A549 (cell line): ENCODE measurements around the gene CNKSR3. TPM values are rescaled to one million over a fixed set of nuclear protein-coding genes. Genes with fewer than 3 reads are reported as not detected.

Source experiments
- ATAC-seq, 2 experiments: fragments of 200-7000 bp in 1 of 2; fragments of >200 bp in 1 of 2; cut with Nextera tagmentation in 1 of 2; cut with Tn5 transposase in 1 of 2; 3 replicates each; pipeline versions ENCODE4 v1.8.0 to v1.9.1; 2018 to 2020; ENCODE audit warnings: mild to moderate bottlenecking in 1 of 2, moderate library complexity in 1 of 2
- CTCF ChIA-PET: fragments of 300-600 bp; sonication (Branson Sonifier 250); formaldehyde crosslinking; extraction: SDS; loops from one replicate; lab custom pipeline; 2021; ENCODE audit warnings: antibody characterized with exemption, inconsistent platforms; lab: Yijun Ruan, JAX
- POLR2A ChIA-PET: fragments of 350-600 bp; formaldehyde crosslinking; extraction: SDS; loops from one replicate; lab custom pipeline; 2021; ENCODE audit warnings: antibody characterized with exemption, inconsistent platforms; lab: Yijun Ruan, JAX
- DNase-seq, 2 experiments: peaks; one replicate each; pipeline versions ENCODE4 v3.0.0 to v3.0.0-alpha.2; 2011 to 2016; ENCODE audit warnings: low read depth in 1 of 2, low spot score in 1 of 2
- FAIRE-seq: peaks from 2 replicates; lab custom pipeline; 2011; peaks lifted over from hg19 to GRCh38; lab: Jason Lieb, UNC
- H3K27ac ChIP-seq, 2 experiments: fragments of >200 bp; sonication (Bioruptor Twin); formaldehyde crosslinking; 3 replicates each; pipeline ENCODE4 v1.5.1; 2016 to 2017
- H3K4me1 ChIP-seq: fragments of >200 bp; sonication (Bioruptor Twin); formaldehyde crosslinking; 3 replicates; pipeline ENCODE4 v1.6.1; 2016
- H3K4me2 ChIP-seq: fragments of >200 bp; sonication (Bioruptor Twin); formaldehyde crosslinking; 3 replicates; pipeline ENCODE4 v1.6.1; 2016
- H3K4me3 ChIP-seq: fragments of >200 bp; sonication (Bioruptor Twin); formaldehyde crosslinking; 3 replicates; pipeline ENCODE4 v1.5.1; 2016
- H3K9me3 ChIP-seq: fragments of >200 bp; sonication (Bioruptor Twin); formaldehyde crosslinking; 3 replicates; pipeline ENCODE4 v1.6.1; 2016
- ATOH8 ChIP-seq: fragments of 250-450 bp; sonication (Bioruptor Pico); IDR thresholded peaks from 2 replicates; pipeline ENCODE4 v1.5.0; 2020; ENCODE audit warnings: low read depth, mild to moderate bottlenecking, moderate library complexity
- BHLHE40 ChIP-seq: IDR thresholded peaks from 2 replicates; pipeline ENCODE4 v1.6.1; 2012; ENCODE audit warnings: low read depth, low read length, inconsistent platforms
- CBX8 ChIP-seq: fragments of 200-600 bp; sonication (generic); IDR thresholded peaks from 2 replicates; pipeline ENCODE4 v1.6.1; 2016
- EHMT2 ChIP-seq: fragments of 200-600 bp; sonication (generic); IDR thresholded peaks from 2 replicates; pipeline ENCODE4 v1.6.1; 2016; ENCODE audit warnings: antibody characterized with exemption, low read depth, mild to moderate bottlenecking, moderate library complexity
- EP300 ChIP-seq, 2 experiments: fragments of >200 bp; sonication (Bioruptor Twin); formaldehyde crosslinking; IDR thresholded peaks; 2 replicates in 1 of 2; 3 replicates in 1 of 2; pipeline ENCODE4 v1.6.1; 2016 to 2017
- ESRRA ChIP-seq: fragments of 150-350 bp; IDR thresholded peaks from 2 replicates; pipeline ENCODE4 v1.6.1; 2014; ENCODE audit warnings: mild to moderate bottlenecking, low read length, borderline replicate concordance
- HEYL ChIP-seq: fragments of 250-450 bp; sonication (Bioruptor Pico); IDR thresholded peaks from 2 replicates; pipeline ENCODE4 v1.8.0; 2021; ENCODE audit warnings: mild to moderate bottlenecking, moderate library complexity
- HOXA7 ChIP-seq: fragments of 250-450 bp; sonication (Bioruptor Pico); IDR thresholded peaks from 2 replicates; pipeline ENCODE4 v1.5.0; 2020; ENCODE audit warnings: mild to moderate bottlenecking, moderate library complexity
- HOXB13 ChIP-seq: fragments of 250-450 bp; sonication (Bioruptor Pico); IDR thresholded peaks from 2 replicates; pipeline ENCODE4 v1.5.0; 2020; ENCODE audit warnings: low read depth, mild to moderate bottlenecking, moderate library complexity
- HOXB5 ChIP-seq: fragments of 250-450 bp; sonication (Bioruptor Pico); IDR thresholded peaks from 2 replicates; pipeline ENCODE4 v1.5.0; 2020; ENCODE audit warnings: mild to moderate bottlenecking, moderate library complexity
- JUNB ChIP-seq: fragments of >200 bp; sonication (Bioruptor Twin); formaldehyde crosslinking; IDR thresholded peaks from 2 replicates; pipeline ENCODE4 v1.6.1; 2016
- KDM1A ChIP-seq: fragments of 200-600 bp; sonication (generic); IDR thresholded peaks from 2 replicates; pipeline ENCODE4 v1.6.1; 2016; ENCODE audit warnings: low read depth, mild to moderate bottlenecking
- KDM5A ChIP-seq: fragments of 200-600 bp; sonication (generic); IDR thresholded peaks from 2 replicates; pipeline ENCODE4 v1.6.1; 2016; ENCODE audit warnings: antibody characterized with exemption, mild to moderate bottlenecking
- MAZ ChIP-seq: fragments of 150-350 bp; IDR thresholded peaks from 2 replicates; pipeline ENCODE4 v1.6.1; 2014; ENCODE audit warnings: antibody characterized with exemption, low read depth, low read length, borderline replicate concordance
- MYC ChIP-seq: IDR thresholded peaks from 2 replicates; pipeline ENCODE4 v1.6.1; 2012; ENCODE audit warnings: mild to moderate bottlenecking, inconsistent platforms, low read length, improper control_type of control experiment, borderline replicate concordance
- NPAS2 ChIP-seq: fragments of 250-450 bp; sonication (Bioruptor Pico); IDR thresholded peaks from 2 replicates; pipeline ENCODE4 v1.8.0; 2022; ENCODE audit warnings: mild to moderate bottlenecking, moderate library complexity, borderline replicate concordance
- POLR2AphosphoS2 ChIP-seq: conservative IDR thresholded peaks from 2 replicates; pipeline ENCODE4 v1.6.1; 2012; ENCODE audit warnings: low read length, improper control_type of control experiment, inconsistent platforms
- REST ChIP-seq: fragments of 200-600 bp; sonication (generic); IDR thresholded peaks from 2 replicates; pipeline ENCODE4 v1.6.1; 2016; ENCODE audit warnings: antibody characterized with exemption, mild to moderate bottlenecking, moderate library complexity
- RNF2 ChIP-seq: fragments of 200-600 bp; sonication (generic); IDR thresholded peaks from 2 replicates; pipeline ENCODE4 v1.6.1; 2016; ENCODE audit warnings: low read depth, mild to moderate bottlenecking, antibody characterized with exemption, moderate library complexity, borderline replicate concordance
- TFCP2L1 ChIP-seq: fragments of 250-450 bp; sonication (Bioruptor Pico); IDR thresholded peaks from 2 replicates; pipeline ENCODE4 v1.5.0; 2021; ENCODE audit warnings: mild to moderate bottlenecking
- WGBS: methylation state at CpG from one replicate; pipeline ENCODE4 v1.1.6; 2017; ENCODE audit errors: missing lambda C conversion rate; 5-methylcytosine and 5-hydroxymethylcytosine counted together
- polyA plus RNA-seq, 4 experiments: library from polyadenylated mRNA; depleted of rRNA in 3 of 4; stranded (reverse); fragments of >200 nt; fragmentation: RNase III in 1 of 4; extraction: RNeasy Plus Mini Kit Qiagen cat#74134 plus additional on column Dnase treatment in 1 of 4; gene quantifications; 2 replicates in 3 of 4; 3 replicates in 1 of 4; pipeline ENCODE4 v1.2.3, GENCODE V29; 2011 to 2017

CNKSR3 gene
- polyA plus RNA-seq, 2 of the 4 experiments (the other 2 are of a cell fraction), result 2.9 to 3.5 TPM

GRCh38 chr6:154535147-154535546 is 24.7 kb upstream of the CNKSR3 start:
- H3K4me2 ChIP-seq, result no peak overlapping the region
- no peak for ATAC-seq
- H3K27ac ChIP-seq, result no peak overlapping the region
- peaks cover 15% of the 10 kb centered on the region; the same call in 2 of the 3 replicates for H3K4me1 ChIP-seq
- POLR2A ChIA-PET, result interaction anchor here (0.6 kb wide), 1 partner anchor 25 kb away, joined by 3 read pairs; no protein-coding TSS in a partner anchor
- CTCF ChIA-PET, result no interaction called here
- no peaks in the 10 kb centered on the region for H3K9me3 ChIP-seq
- DNase-seq, result no peak
- TF ChIP-seq POLR2AphosphoS2 (no peak), NPAS2 (no peak), KDM1A (no peak), CBX8 (no peak), EP300 (IDR thresholded peaks at IDR 0.05) (no peak), MYC (no peak), EHMT2 (no peak), TFCP2L1 (CRISPR knock-in tag) (no peak)
- H3K4me3 ChIP-seq, result no peak overlapping the region
- 71% methylated on average over 3 of the region's 3 CpGs for WGBS
- no peak for FAIRE-seq

- no peak overlapping the region for H3K4me3 ChIP-seq
- FAIRE-seq, result no peak
- no peak overlapping the region for H3K27ac ChIP-seq
- ChIA-PET CTCF (interaction anchor here (1.2 kb wide), 1 partner anchor 11 kb away, joined by 3 read pairs; no protein-coding TSS in a partner anchor), POLR2A (interaction anchor here (0.6 kb wide), 1 partner anchor 25 kb away, joined by 3 read pairs; no protein-coding TSS in a partner anchor)
- 73% methylated on average over 2 of the region's 2 CpGs for WGBS
- no peaks in the 10 kb centered on the region for H3K9me3 ChIP-seq
- no peak for TF ChIP-seq HOXB5 (CRISPR knock-in tag)
- DNase-seq, result no peak
- no peak overlapping the region for H3K4me2 ChIP-seq
- peaks cover 15% of the 10 kb centered on the region; the same call in 2 of the 3 replicates for H3K4me1 ChIP-seq
- no peak for ATAC-seq
These were observed 24.0 kb upstream of the CNKSR3 start for GRCh38 chr6:154534531-154534930.

- Histone ChIP-seq H3K4me2 (no peak overlapping the region), H3K27ac (no peak overlapping the region), H3K4me1 (peaks cover 4% of the 10 kb centered on the region; the same call in 1 of the 3 replicates), H3K9me3 (no peaks in the 10 kb centered on the region), H3K4me3 (no peak overlapping the region)
- WGBS, result 68% methylated on average over 4 of the region's 4 CpGs
- FAIRE-seq (no peak), ATAC-seq (no peak), DNase-seq (no peak)
- no peak for TF ChIP-seq HEYL (CRISPR knock-in tag)
- TF ChIP-seq HOXB13 (CRISPR knock-in tag), result no peak
- TF ChIP-seq ATOH8 (CRISPR knock-in tag), result no peak
- TF ChIP-seq EHMT2, result no peak
- TF ChIP-seq REST, result no peak
- no peak for TF ChIP-seq MYC
- no peak for TF ChIP-seq ESRRA
- no peak for TF ChIP-seq MAZ
- TF ChIP-seq BHLHE40, result no peak
- no peak for TF ChIP-seq KDM1A
- no peak for TF ChIP-seq JUNB
- no peak for TF ChIP-seq HOXA7 (CRISPR knock-in tag)
- no peak for TF ChIP-seq RNF2
- TF ChIP-seq KDM5A, result no peak
- POLR2A ChIA-PET, result no interaction called here
- CTCF ChIA-PET, result no interaction called here
These were observed 21.9 kb upstream of the CNKSR3 start for GRCh38 chr6:154532426-154532825.
